Stimulated activated CD8-positive, alpha-beta memory T cell treated with anti-CD3 and anti-CD28 coated beads, Interleukin-15, amount 100 ng/mL, for 4 hours (primary cell): ENCODE data around the gene CLCNKB.
"Not testable (repeated sequence)": the region's sequence is repeated elsewhere in the genome, so short reads cannot be mapped to it uniquely, and the experiment has no call there.

Experiments used
- DNase-seq, 2 donors: peaks; one replicate each; pipeline ENCODE4 v3.0.0-alpha.2; 2020; ENCODE audit warnings: low read depth in 2 of 2

The CLCNKB gene

DNA sequence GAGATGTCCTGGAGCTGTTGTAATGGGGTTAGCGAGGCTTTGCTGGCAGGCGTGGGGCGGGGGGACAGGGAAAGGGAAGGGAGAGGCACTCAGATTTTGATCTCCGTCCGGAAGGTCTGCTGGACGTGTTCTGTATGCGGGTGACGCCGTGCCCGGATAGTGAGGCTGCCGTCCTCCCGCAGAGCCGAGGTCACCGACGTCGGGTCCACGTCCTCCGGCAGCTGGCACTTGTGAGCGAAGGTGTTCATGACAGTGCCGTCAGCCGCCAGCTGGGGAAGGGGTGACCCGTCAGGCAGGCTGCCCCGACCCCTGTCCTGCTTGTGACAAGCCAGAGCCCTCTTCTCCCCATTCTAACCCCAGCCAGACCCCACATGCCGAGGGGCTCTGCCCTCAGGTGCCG lies 28.1 kb upstream of the CLCNKB start:
- no peak for DNase-seq

GRCh38 chr1:16015960-16016901 lies 27.4 kb upstream of the CLCNKB start:
- no peak for DNase-seq

GRCh38 chr1:16017076-16017460 lies 26.5 kb upstream of the CLCNKB start:
- DNase-seq = no peak

- DNase-seq = no peak
These were observed 25.9 kb upstream of the CLCNKB start, which contains the start of gene HSPB7 for GRCh38 chr1:16017461-16018303. Gene HSPB7, minus strand, starts transcription at chr1:16018043. Its CDS starts 80 bp downstream, at chr1:16017963.

DNA sequence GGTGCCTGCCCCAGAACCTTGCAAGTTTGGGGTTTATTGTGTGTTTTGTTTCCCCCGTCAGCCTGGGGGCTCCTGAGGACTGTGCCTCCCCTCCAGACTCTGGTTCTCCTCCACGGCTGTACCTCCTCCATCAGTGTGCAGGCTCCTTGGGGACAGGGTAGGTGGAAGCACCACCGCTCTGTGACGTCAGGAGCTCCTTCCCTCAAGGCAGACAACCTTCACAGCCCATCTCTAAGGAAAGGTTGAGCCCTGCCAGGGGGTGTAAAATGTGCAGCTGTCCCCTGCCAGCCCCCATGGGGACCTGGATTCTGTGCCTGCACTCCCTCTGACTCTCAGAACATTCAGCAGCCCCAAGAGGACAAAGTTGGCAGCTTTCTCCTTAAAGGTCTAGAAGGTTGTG lies 25.3 kb upstream of the CLCNKB start:
- DNase-seq = no peak

- DNase-seq = no peak
These were observed 24.6 kb upstream of the CLCNKB start for GRCh38 chr1:16018749-16019643.

- no peak for DNase-seq
These were observed 23.8 kb upstream of the CLCNKB start for GRCh38 chr1:16019644-16020277.

DNA sequence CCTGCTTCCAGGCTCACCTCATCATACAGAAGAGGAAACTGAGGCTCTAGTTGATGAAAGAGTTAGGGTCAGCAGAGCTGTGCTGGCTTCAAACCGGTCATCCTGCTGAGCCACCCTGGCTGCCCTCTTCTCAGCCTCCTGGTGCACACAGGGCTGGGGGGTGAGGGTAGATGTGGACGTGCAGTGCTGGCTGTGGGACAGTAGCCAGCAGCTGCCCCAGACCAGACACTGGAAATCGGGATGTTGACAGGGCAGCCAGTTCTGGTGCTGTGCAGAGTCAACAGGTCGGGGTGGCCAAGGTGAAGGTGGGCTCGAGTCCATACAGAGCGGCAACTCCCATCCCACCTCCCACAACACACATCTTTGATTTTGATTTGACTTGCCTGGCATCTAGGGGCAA lies 23.3 kb upstream of the CLCNKB start:
- no peak for DNase-seq

DNA sequence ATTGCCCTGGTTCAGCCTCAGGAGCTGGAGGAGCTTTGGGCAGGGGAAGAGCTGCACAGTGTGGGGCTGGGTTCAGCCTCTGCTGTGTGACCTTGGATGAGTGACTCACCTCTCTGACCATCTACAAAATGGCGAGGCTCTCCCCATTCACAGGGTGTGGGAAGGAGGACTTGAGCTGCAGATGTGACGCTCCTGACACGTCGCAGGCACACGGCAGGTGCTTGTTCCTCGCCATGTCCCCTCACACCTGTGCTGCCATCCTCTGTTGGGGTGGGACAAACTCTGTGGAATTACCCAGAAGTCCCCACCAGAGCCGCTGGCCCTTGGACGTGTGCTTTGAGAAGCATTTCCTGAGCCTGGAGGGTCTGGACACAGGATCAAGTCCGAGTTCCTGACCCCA lies 22.7 kb upstream of the CLCNKB start:
- DNase-seq = not testable (repeated sequence)

GRCh38 chr1:16021681-16022080 lies 21.9 kb upstream of the CLCNKB start, which contains the start of gene CLCNKA:
Gene CLCNKA, plus strand, starts transcription at chr1:16022036. Its CDS starts 584 bp downstream, at chr1:16022620.
- no peak for DNase-seq

GRCh38 chr1:16022393-16022792 lies 21.2 kb upstream of the CLCNKB start:
- no peak for DNase-seq

GRCh38 chr1:16023050-16023653 lies 20.4 kb upstream of the CLCNKB start:
- no peak for DNase-seq

GRCh38 chr1:16026302-16026701 lies 17.3 kb upstream of the CLCNKB start:
- DNase-seq = not testable (repeated sequence)

DNA sequence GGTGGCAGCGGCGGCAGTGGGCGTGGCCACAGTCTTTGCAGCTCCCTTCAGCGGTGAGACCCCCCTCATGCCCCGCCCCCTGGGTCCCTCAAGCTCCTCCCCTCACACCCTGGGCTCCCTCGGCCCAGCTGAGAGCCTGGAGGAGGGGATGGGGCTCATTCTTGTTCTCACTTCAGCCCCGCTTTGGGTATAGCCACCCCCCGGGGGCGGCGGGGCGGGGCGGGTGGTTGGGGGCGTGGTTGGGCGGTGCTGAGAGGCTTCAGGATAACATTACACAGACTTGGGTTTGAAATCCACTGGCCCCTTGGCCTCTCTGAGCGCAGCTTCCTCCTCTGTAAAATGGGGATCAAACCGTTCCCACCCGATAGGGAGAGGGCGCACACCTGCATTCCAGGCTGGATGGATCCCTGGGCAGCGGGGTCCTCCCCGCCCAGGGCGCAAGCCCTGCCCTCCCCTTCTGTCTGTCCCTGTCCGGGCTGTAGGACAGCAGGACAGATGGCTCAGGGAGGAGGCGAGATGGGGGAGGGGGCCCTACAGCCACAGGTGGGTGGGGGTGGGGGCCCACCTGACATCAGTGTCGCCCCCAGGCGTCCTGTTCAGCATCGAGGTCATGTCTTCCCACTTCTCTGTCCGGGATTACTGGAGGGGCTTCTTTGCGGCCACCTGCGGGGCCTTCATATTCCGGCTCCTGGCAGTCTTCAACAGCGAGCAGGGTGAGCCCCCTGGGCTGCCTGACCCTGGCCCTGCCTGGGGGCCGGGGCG lies 16.7 kb upstream of the CLCNKB start:
- DNase-seq = no peak

DNA sequence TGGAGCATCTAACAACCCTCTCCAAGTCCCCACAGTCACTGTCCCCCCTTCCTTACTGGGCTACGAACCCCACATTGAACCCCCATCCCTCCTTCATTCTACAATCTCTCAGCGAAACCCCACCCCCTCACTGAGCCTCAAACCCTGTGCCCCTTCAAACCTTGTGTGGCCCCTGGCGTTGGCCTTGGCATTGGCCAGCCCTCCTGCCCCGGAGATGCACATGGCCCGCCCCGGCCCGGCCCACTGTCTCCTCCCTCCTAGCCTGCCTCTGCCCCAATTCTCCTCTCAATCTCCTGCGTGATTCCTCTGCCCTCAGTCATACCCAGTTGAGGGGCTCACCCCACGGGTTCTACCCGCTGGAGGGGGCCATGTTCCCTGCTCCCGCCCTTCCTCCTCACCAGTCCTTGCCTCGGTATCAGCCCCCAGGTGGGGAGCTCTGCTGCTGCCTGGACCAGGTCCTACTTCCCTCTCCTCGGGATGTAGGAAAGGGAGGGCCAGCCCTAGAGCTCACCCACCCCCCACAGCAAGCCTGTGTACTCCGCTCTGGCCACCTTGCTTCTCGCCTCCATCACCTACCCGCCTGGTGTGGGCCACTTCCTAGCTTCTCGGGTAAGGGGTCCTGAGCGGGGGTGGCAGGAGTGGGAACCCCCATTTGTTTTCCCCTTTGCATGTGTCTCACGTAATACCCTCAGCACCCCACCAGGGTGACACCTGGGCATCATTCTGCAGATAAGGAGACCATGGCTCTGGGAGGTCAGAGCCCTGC lies 15.2 kb upstream of the CLCNKB start:
- no peak for DNase-seq

GRCh38 chr1:16029003-16029268 lies 14.6 kb upstream of the CLCNKB start:
- DNase-seq = not testable (repeated sequence)

DNA sequence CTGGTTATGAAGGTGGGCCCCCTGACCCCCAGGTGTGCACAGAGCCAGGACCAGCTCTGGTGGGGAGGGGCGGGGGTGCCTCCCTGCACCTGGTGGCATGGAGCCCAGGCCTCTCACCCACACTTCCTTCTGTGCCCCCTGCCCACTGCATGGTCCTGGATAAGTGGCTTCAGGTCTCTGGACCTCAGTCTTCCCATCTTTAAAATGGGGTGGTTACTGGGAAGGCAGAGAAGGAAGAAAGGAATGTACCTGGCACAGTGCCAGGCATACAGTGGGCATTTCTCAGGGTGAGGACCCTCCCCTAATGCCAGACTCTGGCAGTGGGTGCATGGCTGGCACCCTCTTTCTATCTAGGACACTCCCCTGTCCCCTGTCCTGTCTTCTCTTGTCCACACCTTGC lies 14.3 kb upstream of the CLCNKB start:
- DNase-seq = no peak

- DNase-seq = no peak
These were observed 12.0 kb upstream of the CLCNKB start for GRCh38 chr1:16031551-16031950.

DNA sequence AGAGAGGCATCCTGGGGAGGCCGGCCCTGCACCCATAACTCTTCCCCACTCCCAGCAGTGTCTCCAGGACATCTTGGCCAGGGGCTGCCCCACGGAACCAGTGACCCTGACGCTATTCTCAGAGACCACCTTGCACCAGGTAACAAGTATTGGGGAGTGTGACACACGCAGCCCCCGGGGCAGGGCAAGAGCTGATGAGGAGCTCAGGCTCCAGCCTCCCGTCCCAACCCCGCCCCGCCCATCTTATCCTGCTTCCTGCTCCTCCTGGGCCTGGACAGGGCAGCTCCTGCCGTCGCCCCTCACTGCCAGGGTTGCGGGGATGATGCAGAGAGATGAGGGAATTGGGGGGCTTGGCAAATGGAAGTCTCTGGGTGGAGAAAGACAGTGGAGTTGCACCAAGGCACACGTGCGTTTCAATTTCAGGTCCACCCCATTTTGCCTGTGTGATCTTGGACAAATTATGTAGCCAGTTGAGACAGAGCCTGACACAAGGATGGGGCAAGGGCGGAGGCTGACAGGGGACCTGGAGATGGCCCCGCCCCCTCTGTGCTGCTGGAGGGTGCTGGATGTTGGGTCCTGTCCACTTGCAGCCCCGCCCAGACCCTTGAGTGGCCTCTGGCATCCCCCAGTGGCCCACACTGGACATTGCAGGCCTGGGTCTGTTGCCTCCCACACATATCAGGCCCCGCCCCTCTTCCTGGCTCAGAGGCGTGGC lies 11.0 kb upstream of the CLCNKB start:
- no peak for DNase-seq
